GM12878 (cell line): ENCODE results near the gene NEK11. TPM values are rescaled to one million over a fixed set of nuclear protein-coding genes. Genes with fewer than 3 reads are reported as not detected.

ENCODE experiments used
- ATAC-seq: fragments of 200-7000 bp; cut with Tn5 transposase; 3 replicates; pipeline ENCODE4 v1.9.1; 2020; ENCODE audit warnings: mild to moderate bottlenecking, moderate library complexity
- BruUV-seq: library from RNA; stranded (reverse); fragments of 400-500 nt; replicated peaks from 2 replicates; lab custom pipeline; 2021; lab: Mats Ljungman, UMichigan
- CTCF ChIA-PET: fragments of 300-600 bp; sonication (Branson Sonifier 250); formaldehyde crosslinking; extraction: SDS; loops from one replicate; lab custom pipeline; 2021; ENCODE audit warnings: inconsistent platforms; lab: Yijun Ruan, JAX
- POLR2A ChIA-PET: fragments of 350-600 bp; formaldehyde crosslinking; extraction: SDS; loops from one replicate; lab custom pipeline; 2021; ENCODE audit warnings: inconsistent platforms; lab: Charles Lee
- RAD21 ChIA-PET: fragments of 300-600 bp; sonication (Branson Sonifier 250); formaldehyde crosslinking; loops from one replicate; lab custom pipeline; 2023; ENCODE audit warnings: antibody characterized with exemption; ENCODE audit not compliant: unreplicated experiment; lab: Charles Lee
- SMC1A ChIA-PET: fragments of 300-600 bp; sonication (Branson Sonifier 250); formaldehyde crosslinking; loops from one replicate; lab custom pipeline; 2023; ENCODE audit not compliant: unreplicated experiment, uncharacterized antibody; lab: Charles Lee
- DNase-seq: peaks from one replicate; pipeline ENCODE4 v3.0.0-alpha.2; 2011; ENCODE audit warnings: low read depth, low spot score
- FAIRE-seq: peaks from 3 replicates; lab custom pipeline; 2011; peaks lifted over from hg19 to GRCh38; lab: Jason Lieb, UNC
- H2AFZ ChIP-seq: 2 replicates; pipeline ENCODE4 v1.6.0; 2011; ENCODE audit warnings: low read depth, low read length, control low read depth; ENCODE audit not compliant: control insufficient read depth
- H3K27ac ChIP-seq: 2 replicates; pipeline ENCODE4 v1.5.1; 2011; ENCODE audit warnings: control low read depth; ENCODE audit not compliant: control insufficient read depth, insufficient read depth
- H3K27me3 ChIP-seq, 2 experiments: replicated peaks in 1 of 2; 2 replicates each; pipeline versions ENCODE4 v1.6.0 to v1.6.1; 2011; ENCODE audit warnings: low read length in 1 of 2; ENCODE audit not compliant: control insufficient read depth in 2 of 2, insufficient read depth in 2 of 2
- H3K36me3 ChIP-seq, 2 experiments: 2 replicates each; pipeline ENCODE4 v1.5.1; 2011; ENCODE audit warnings: low read length in 1 of 2; ENCODE audit not compliant: control insufficient read depth in 2 of 2, insufficient read depth in 2 of 2
- H3K4me1 ChIP-seq: 2 replicates; pipeline ENCODE4 v1.6.1; 2011; ENCODE audit warnings: mild to moderate bottlenecking, low read length, moderate library complexity, mixed read lengths; ENCODE audit not compliant: control insufficient read depth, insufficient read depth
- H3K4me2 ChIP-seq: 2 replicates; pipeline ENCODE4 v1.6.0; 2011; ENCODE audit warnings: control low read depth; ENCODE audit not compliant: control insufficient read depth, insufficient read depth
- H3K4me3 ChIP-seq: fragments of 200-600 bp; sonication (generic); 2 replicates; pipeline ENCODE4 v1.5.1; 2016
- H3K79me2 ChIP-seq: 2 replicates; pipeline ENCODE4 v1.6.0; 2011; ENCODE audit warnings: low read length; ENCODE audit not compliant: control insufficient read depth, insufficient read depth
- H3K9ac ChIP-seq: 2 replicates; pipeline ENCODE4 v1.8.0; 2011; ENCODE audit warnings: low read length, control low read depth, mixed read lengths; ENCODE audit not compliant: control insufficient read depth, insufficient read depth
- H3K9me3 ChIP-seq: replicated peaks from 3 replicates; pipeline ENCODE4 v1.5.1; 2011; ENCODE audit warnings: mild to moderate bottlenecking, low read length; ENCODE audit not compliant: control insufficient read depth, insufficient read depth
- H4K20me1 ChIP-seq: 2 replicates; pipeline ENCODE4 v1.6.0; 2011; ENCODE audit not compliant: control insufficient read depth, insufficient read depth
- CREB1 ChIP-seq: IDR thresholded peaks from 2 replicates; pipeline ENCODE4 v1.6.1; 2012; ENCODE audit warnings: low read depth, mild to moderate bottlenecking, inconsistent platforms
- CTCF ChIP-seq, 3 experiments: IDR thresholded peaks in 2 of 3; conservative IDR thresholded peaks in 1 of 3; 2 replicates each; pipeline ENCODE4 v1.5.1; 2011; ENCODE audit warnings: low read depth in 3 of 3, low read length in 3 of 3, mild to moderate bottlenecking in 3 of 3, control low read depth in 2 of 3, moderate library complexity in 2 of 3, inconsistent platforms in 1 of 3, mixed read lengths in 1 of 3; ENCODE audit not compliant: control insufficient read depth in 2 of 3, insufficient read depth in 1 of 3; ENCODE audit errors: extremely low read depth in 1 of 3
- E4F1 ChIP-seq: fragments of 450-650 bp; IDR thresholded peaks from 2 replicates; pipeline ENCODE4 v1.6.1; 2018; ENCODE audit warnings: borderline replicate concordance, mild to moderate bottlenecking; ENCODE audit not compliant: partially characterized antibody
- EED ChIP-seq: sonication (generic); IDR thresholded peaks from 2 replicates; pipeline ENCODE4 v1.6.1; 2016; ENCODE audit warnings: antibody characterized with exemption, low read depth
- SMC3 ChIP-seq: IDR thresholded peaks from 2 replicates; pipeline ENCODE4 v1.6.1; 2011; ENCODE audit warnings: low read length, improper control_type of control experiment, borderline replicate concordance
- ZBTB40 ChIP-seq: fragments of 450-650 bp; IDR thresholded peaks from 2 replicates; pipeline ENCODE4 v1.6.1; 2016; ENCODE audit warnings: mild to moderate bottlenecking, moderate library complexity, borderline replicate concordance
- WGBS: methylation state at CpG from one replicate; pipeline ENCODE4 v1.1.6; 2016; ENCODE audit warnings: low lambda C conversion rate; ENCODE audit not compliant: insufficient replicate concordance, insufficient coverage; ENCODE audit errors: missing lambda C conversion rate; 5-methylcytosine and 5-hydroxymethylcytosine counted together
- in situ Hi-C: fragments of 300-500 bp; cut with MboI; formaldehyde crosslinking; loops from 9 replicates; pipeline ENCODE4 v1.14.3; 2018; ENCODE audit warnings: mixed read lengths
- intact Hi-C: fragments of 100-400 bp; cut with micrococcal nuclease; formaldehyde crosslinking; loops from one replicate; pipeline ENCODE4 v1.14.2; 2022; ENCODE audit not compliant: unreplicated experiment
- polyA plus RNA-seq, 11 experiments: library from polyadenylated mRNA; depleted of rRNA in 4 of 11; unstranded in 6 of 11; stranded (reverse) in 5 of 11; fragments of >200 nt; fragmentation: Nextera tagmentation in 4 of 11; fragmentation: Illumina TruSeq in 1 of 11; extraction: Ambion mirVana in 4 of 11; extraction: Trizol in 1 of 11; gene quantifications; 1 replicate in 1 of 11; 2 replicates in 10 of 11; pipeline versions ENCODE4 v1.2.1 to v1.2.3, GENCODE V29; 2011 to 2016; ENCODE audit warnings: inconsistent platforms in 2 of 11, missing spikeins in 2 of 11, low read depth in 1 of 11
- total RNA-seq, 4 experiments: library from RNA; depleted of rRNA in 3 of 4; stranded (reverse); fragments of >200 nt in 3 of 4; fragmentation: Illumina TruSeq in 1 of 4; extraction: Trizol in 1 of 4; gene quantifications; 2 replicates each; pipeline versions ENCODE4 v1.2.1 to v1.2.3, GENCODE V29; 2013 to 2021
- TF ChIP-seq, protein P1 (sequence below): IDR thresholded peaks from 2 replicates; pipeline ENCODE4 v1.6.1; 2012; ENCODE audit warnings: low read depth, low read length, improper control_type of control experiment

Gene NEK11
- total and polyA plus RNA-seq, 10 of the 15 experiments (the other 5 are each of a cell fraction or from before 2014, with no cell fraction given), result 0.05 to 0.94 (median 0.36) TPM; not detected in 1

DNA sequence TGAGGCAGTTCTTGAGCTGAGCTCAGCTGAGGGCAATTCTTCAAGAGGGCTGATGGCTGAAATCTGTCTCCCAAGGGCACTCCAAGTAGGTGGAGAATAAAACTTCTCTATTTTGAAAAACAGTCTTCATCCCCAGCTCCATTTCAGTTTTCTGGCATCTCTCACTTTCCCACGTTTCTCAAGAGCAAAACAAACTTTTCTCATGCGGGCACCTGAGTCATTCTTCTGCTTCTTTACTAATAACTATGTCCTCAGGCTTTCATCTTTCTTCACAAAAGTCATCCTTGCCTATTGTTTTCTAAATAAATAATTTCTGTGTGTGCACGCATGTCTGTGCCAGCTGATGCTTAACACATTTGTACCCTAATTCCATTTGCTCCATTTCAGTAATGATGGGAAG is 258.8 kb downstream of the NEK11 start (continued):
- no peak for TF ChIP-seq E4F1

GRCh38 chr3:131299836-131300235 is 273.2 kb downstream of the NEK11 start:
- Histone ChIP-seq H3K9ac (no peak overlapping the region), H3K4me2 (no peak overlapping the region), H3K36me3 (no peaks in the 10 kb centered on the region), H3K27ac (no peak overlapping the region), H3K4me1 (no peaks in the 10 kb centered on the region), H3K79me2 (no peaks in the 10 kb centered on the region), H4K20me1 (no peaks in the 10 kb centered on the region), H2AFZ (no peak overlapping the region), H3K4me3 (no peak overlapping the region), H3K27me3 (no peaks in the 10 kb centered on the region), H3K9me3 (no peaks in the 10 kb centered on the region)
- DNase-seq (no peak), FAIRE-seq (no peak), ATAC-seq (no peak)
- WGBS, result 68% methylated on average over 1 of the region's 1 CpG
- TF ChIP-seq, protein P1, sequence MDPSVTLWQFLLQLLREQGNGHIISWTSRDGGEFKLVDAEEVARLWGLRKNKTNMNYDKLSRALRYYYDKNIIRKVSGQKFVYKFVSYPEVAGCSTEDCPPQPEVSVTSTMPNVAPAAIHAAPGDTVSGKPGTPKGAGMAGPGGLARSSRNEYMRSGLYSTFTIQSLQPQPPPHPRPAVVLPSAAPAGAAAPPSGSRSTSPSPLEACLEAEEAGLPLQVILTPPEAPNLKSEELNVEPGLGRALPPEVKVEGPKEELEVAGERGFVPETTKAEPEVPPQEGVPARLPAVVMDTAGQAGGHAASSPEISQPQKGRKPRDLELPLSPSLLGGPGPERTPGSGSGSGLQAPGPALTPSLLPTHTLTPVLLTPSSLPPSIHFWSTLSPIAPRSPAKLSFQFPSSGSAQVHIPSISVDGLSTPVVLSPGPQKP, result no peak
- TF ChIP-seq ZBTB40, result no peak
- TF ChIP-seq SMC3, result no peak
- TF ChIP-seq EED, result no peak
- TF ChIP-seq CTCF (IDR thresholded peaks at IDR 0.05 in 2 of 3, conservative IDR thresholded peaks at IDR 0.05 in 1 of 3; ENCODE audit: control insufficient read depth in 2 of 3, extremely low read depth in 1 of 3, insufficient read depth in 1 of 3, low read depth in 3 of 3, low read length in 3 of 3), result no peak
- TF ChIP-seq CREB1, result no peak
- POLR2A ChIA-PET, result no interaction called here
- no TSS peak for BruUV-seq
- CTCF ChIA-PET, result no interaction called here
- RAD21 ChIA-PET, result no interaction called here
- in situ Hi-C loops, result no loop called here
- intact Hi-C loops, result no loop called here
- SMC1A ChIA-PET, result interaction anchor here (1.8 kb wide), 1 partner anchor 11 kb away, joined by 4 read pairs; no protein-coding TSS in a partner anchor
